Esophagus muscularis mucosa (tissue), 2 donors: Measurements from ENCODE around the gene MTNR1A.

Source experiments
- EP300 ChIP-seq: sonication (generic); formaldehyde crosslinking; IDR thresholded peaks from one replicate; pipeline ENCODE4 v1.6.1; 2017; ENCODE audit warnings: antibody characterized with exemption
- POLR2A ChIP-seq: fragments of 450-650 bp; IDR thresholded peaks from one replicate; pipeline ENCODE4 v1.6.1; 2017; ENCODE audit warnings: antibody characterized with exemption, moderate library complexity, mild to moderate bottlenecking, low read depth

GRCh38 chr4:186586205-186586604 is 30.8 kb upstream of the MTNR1A start:
- TF ChIP-seq EP300 = no peak
- TF ChIP-seq POLR2A = no peak
